GM12892 (cell line): ENCODE results near the gene C5orf24.

Experiments used
- POLR2A ChIP-seq: IDR thresholded peaks from 2 replicates; pipeline ENCODE4 v1.6.1; 2011; ENCODE audit warnings: low read depth, low read length, control low read depth
- TAF1 ChIP-seq: IDR thresholded peaks from 2 replicates; pipeline ENCODE4 v1.6.1; 2011; ENCODE audit warnings: low read depth, mild to moderate bottlenecking, control low read depth, low read length, borderline replicate concordance

DNA sequence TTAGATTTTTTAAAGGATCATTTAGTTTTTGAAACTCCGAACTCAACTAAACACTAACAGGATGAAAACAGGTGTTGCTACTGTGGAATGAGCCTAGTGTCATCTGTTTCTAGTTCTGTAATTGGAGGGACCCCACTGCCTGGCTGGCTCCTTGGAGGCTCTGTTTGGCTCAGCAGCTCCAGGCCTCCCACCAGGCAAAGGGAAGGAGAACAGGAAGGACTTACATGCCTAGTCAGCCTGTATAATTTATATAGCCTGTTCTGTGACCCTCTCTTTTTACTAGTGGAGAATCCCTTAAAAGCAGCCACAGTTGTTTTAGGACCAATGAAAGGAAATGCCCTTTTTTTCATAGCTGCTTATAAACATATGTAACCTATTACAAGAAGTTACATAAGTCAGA lies 21.1 kb upstream of the C5orf24 start:
- TF ChIP-seq POLR2A (no peak), TAF1 (no peak)
